Measurements from ENCODE around the gene YIPF2.
A peak's percentile ranks its signal among the peaks of the same experiment; 100 is the strongest.

The YIPF2 gene

GRCh38 chr19:10968527-10969135, 40.2 kb upstream of the YIPF2 start:
- DNase-seq (ENCODE audit: low spot score): peak; percentile 34
- TF ChIP-seq CTCF (IDR thresholded peaks at IDR 0.05; ENCODE audit: borderline replicate concordance, control extremely low read depth, extremely low read depth, insufficient read depth, missing control alignments): no peak
- in situ Hi-C loops (cut with MboI; ENCODE audit: low sequenced_read_pairs, unreplicated experiment): no loop called here

GRCh38 chr19:10966809-10967208, 38.4 kb upstream of the YIPF2 start:
- no peak for TF ChIP-seq CTCF (IDR thresholded peaks at IDR 0.05; ENCODE audit: borderline replicate concordance, control extremely low read depth, extremely low read depth, insufficient read depth, missing control alignments)
- in situ Hi-C loops (cut with MboI; ENCODE audit: low sequenced_read_pairs, unreplicated experiment): no loop called here
- no peak for DNase-seq (ENCODE audit: low spot score)

GRCh38 chr19:10965398-10965797, 37.0 kb upstream of the YIPF2 start:
- no peak for DNase-seq (ENCODE audit: low spot score)
- in situ Hi-C loops (cut with MboI; ENCODE audit: low sequenced_read_pairs, unreplicated experiment): no loop called here
- no peak for TF ChIP-seq CTCF (IDR thresholded peaks at IDR 0.05; ENCODE audit: borderline replicate concordance, control extremely low read depth, extremely low read depth, insufficient read depth, missing control alignments)

- TF ChIP-seq CTCF (IDR thresholded peaks at IDR 0.05; ENCODE audit: borderline replicate concordance, control extremely low read depth, extremely low read depth, insufficient read depth, missing control alignments): no peak
- DNase-seq (ENCODE audit: low spot score): no peak
- in situ Hi-C loops (cut with MboI; ENCODE audit: low sequenced_read_pairs, unreplicated experiment): no loop called here
These were observed 36.5 kb upstream of the YIPF2 start for GRCh38 chr19:10964903-10965302.

GRCh38 chr19:10963865-10964264, 35.4 kb upstream of the YIPF2 start:
- TF ChIP-seq CTCF (IDR thresholded peaks at IDR 0.05; ENCODE audit: borderline replicate concordance, control extremely low read depth, extremely low read depth, insufficient read depth, missing control alignments): no peak
- in situ Hi-C loops (cut with MboI; ENCODE audit: low sequenced_read_pairs, unreplicated experiment): no loop called here
- DNase-seq (ENCODE audit: low spot score): no peak

GRCh38 chr19:10962863-10963262, 34.4 kb upstream of the YIPF2 start:
- no peak for DNase-seq (ENCODE audit: low spot score)
- in situ Hi-C loops (cut with MboI; ENCODE audit: low sequenced_read_pairs, unreplicated experiment): no loop called here
- TF ChIP-seq CTCF (IDR thresholded peaks at IDR 0.05; ENCODE audit: borderline replicate concordance, control extremely low read depth, extremely low read depth, insufficient read depth, missing control alignments): no peak
